Omental fat pad (tissue), 4 donors: ENCODE data around the gene SPG11. TPM values are rescaled to one million over a fixed set of nuclear protein-coding genes. Genes with fewer than 3 reads are reported as not detected.
"Not testable (repeated sequence)": the region's sequence is repeated elsewhere in the genome, so short reads cannot be mapped to it uniquely, and the experiment has no call there.

ENCODE experiments used
- ATAC-seq: fragments of 150-250 bp; one replicate; pipeline ENCODE4 v1.9.1; 2016; ENCODE audit warnings: mild to moderate bottlenecking, moderate library complexity; ENCODE audit not compliant: low FRiP score
- DNase-seq: peaks from one replicate; pipeline ENCODE4 v3.0.0-alpha.2; 2019; ENCODE audit warnings: low spot score
- CTCF ChIP-seq, 3 donors: fragments of 450-650 bp; IDR thresholded peaks; one replicate each; pipeline ENCODE4 v1.5.1; 2016 to 2017; ENCODE audit warnings: antibody characterized with exemption in 3 of 3, mild to moderate bottlenecking in 3 of 3, moderate library complexity in 2 of 3
- total RNA-seq, 4 donors: library from RNA; depleted of rRNA; stranded (reverse); fragments of >200 nt; gene quantifications; one replicate each; pipeline ENCODE4 v1.1.0, GENCODE V29; 2016

Gene SPG11
- total RNA-seq, 4 donors from 2014 or later = 57.8 to 115 (median 63.3) TPM

- DNase-seq (no peak), ATAC-seq (no peak)
- no peak for TF ChIP-seq CTCF (IDR thresholded peaks at IDR 0.05)
These were observed 15.8 kb downstream of the SPG11 start for GRCh38 chr15:44647637-44648036.

- TF ChIP-seq CTCF (IDR thresholded peaks at IDR 0.05) = no peak
- ATAC-seq (no peak), DNase-seq (no peak)
These were observed 16.4 kb downstream of the SPG11 start for GRCh38 chr15:44647036-44647435.

- no peak for DNase-seq
- TF ChIP-seq CTCF (IDR thresholded peaks at IDR 0.05) = no peak
- ATAC-seq = no peak
These were observed 17.0 kb downstream of the SPG11 start for GRCh38 chr15:44646460-44646859.

- no peak for DNase-seq
- TF ChIP-seq CTCF (IDR thresholded peaks at IDR 0.05) = no peak
- ATAC-seq = no peak
These were observed 21.8 kb downstream of the SPG11 start for GRCh38 chr15:44641651-44642050.

GRCh38 chr15:44636976-44637375, 26.5 kb downstream of the SPG11 start:
- DNase-seq = no peak
- no peak for TF ChIP-seq CTCF (IDR thresholded peaks at IDR 0.05)
- no peak for ATAC-seq

- no peak for TF ChIP-seq CTCF (IDR thresholded peaks at IDR 0.05)
- no peak for DNase-seq
- ATAC-seq = no peak
These were observed 29.9 kb downstream of the SPG11 start for GRCh38 chr15:44633603-44634002.

- not testable (repeated sequence) for DNase-seq, ATAC-seq
These were observed 38.2 kb downstream of the SPG11 start for GRCh38 chr15:44625286-44625685.

GRCh38 chr15:44623178-44623577, 40.3 kb downstream of the SPG11 start:
- TF ChIP-seq CTCF (IDR thresholded peaks at IDR 0.05) = no peak
- ATAC-seq (no peak), DNase-seq (no peak)
